Mesendoderm (in vitro differentiated cells): ENCODE data around the gene CPLX3.

Source experiments
- DNase-seq: peaks from one replicate; pipeline ENCODE4 v3.0.0; 2013
- H2AK5ac ChIP-seq: 2 replicates; pipeline ENCODE4 v1.6.1; 2013; ENCODE audit warnings: low read length, inconsistent platforms
- H2BK120ac ChIP-seq: 2 replicates; pipeline ENCODE4 v1.6.1; 2013; ENCODE audit warnings: low read depth, mild to moderate bottlenecking, low read length, moderate library complexity, mixed read lengths
- H2BK15ac ChIP-seq: replicated peaks from 2 replicates; pipeline ENCODE4 v1.6.1; 2013; ENCODE audit warnings: low read depth, mild to moderate bottlenecking, moderate library complexity
- H2BK5ac ChIP-seq: 2 replicates; pipeline ENCODE4 v1.6.1; 2013; ENCODE audit warnings: low read length, inconsistent platforms
- H3K18ac ChIP-seq: 2 replicates; pipeline ENCODE4 v1.6.1; 2013; ENCODE audit warnings: mild to moderate bottlenecking, low read length, mixed read lengths
- H3K23ac ChIP-seq: one replicate; pipeline ENCODE4 v1.6.1; 2013; ENCODE audit warnings: low read length
- H3K27ac ChIP-seq: 2 replicates; pipeline ENCODE4 v1.5.1; 2013; ENCODE audit warnings: low read depth, mild to moderate bottlenecking, inconsistent platforms, low read length, moderate library complexity
- H3K27me3 ChIP-seq: 2 replicates; pipeline ENCODE4 v1.6.1; 2013; ENCODE audit warnings: low read length, control low read depth, mild to moderate bottlenecking, inconsistent platforms; ENCODE audit not compliant: insufficient read depth, poor library complexity
- H3K36me3 ChIP-seq: 2 replicates; pipeline ENCODE4 v1.6.1; 2013; ENCODE audit warnings: low read length, inconsistent platforms; ENCODE audit not compliant: control insufficient read depth, insufficient read depth
- H3K4ac ChIP-seq: one replicate; pipeline ENCODE4 v1.6.1; 2013; ENCODE audit warnings: low read depth, mild to moderate bottlenecking, low read length, moderate library complexity
- H3K4me1 ChIP-seq: 2 replicates; pipeline ENCODE4 v1.6.1; 2013; ENCODE audit warnings: low read depth, low read length, inconsistent platforms; ENCODE audit not compliant: control insufficient read depth
- H3K4me2 ChIP-seq: 2 replicates; pipeline ENCODE4 v1.6.1; 2013; ENCODE audit warnings: low read length
- H3K4me3 ChIP-seq: 2 replicates; pipeline ENCODE4 v1.5.1; 2013; ENCODE audit warnings: mild to moderate bottlenecking, low read length
- H3K56ac ChIP-seq: one replicate; pipeline ENCODE4 v1.6.1; 2013; ENCODE audit warnings: low read length
- H3K79me1 ChIP-seq: 2 replicates; pipeline ENCODE4 v1.6.1; 2013; ENCODE audit warnings: low read length, inconsistent platforms
- H3K79me2 ChIP-seq: 2 replicates; pipeline ENCODE4 v1.6.1; 2013; ENCODE audit warnings: mild to moderate bottlenecking, low read length; ENCODE audit not compliant: control insufficient read depth, insufficient read depth
- H3K9ac ChIP-seq: 2 replicates; pipeline ENCODE4 v1.6.1; 2013; ENCODE audit warnings: low read length, inconsistent platforms
- H4K5ac ChIP-seq: one replicate; pipeline ENCODE4 v1.6.1; 2013; ENCODE audit warnings: low read length
- H4K8ac ChIP-seq: one replicate; pipeline ENCODE4 v1.6.1; 2013; ENCODE audit warnings: low read depth, mild to moderate bottlenecking, control low read depth, low read length, moderate library complexity
- WGBS: extraction: QIAGEN DNeasy Blood & Tissue Kit; methylation state at CpG from one replicate; pipeline ENCODE4 v1.1.7; 2013; ENCODE audit warnings: low lambda C conversion rate, missing lambda C conversion rate; ENCODE audit not compliant: insufficient coverage; ENCODE audit errors: extremely low coverage; 5-methylcytosine and 5-hydroxymethylcytosine counted together

CPLX3 gene

GRCh38 chr15:74807282-74807681, 19.1 kb upstream of the CPLX3 start:
- no peak overlapping the region for H2BK15ac ChIP-seq
- no peak overlapping the region for H3K4me2 ChIP-seq
- no peak overlapping the region for H4K5ac ChIP-seq
- DNase-seq: no peak
- H3K23ac ChIP-seq: no peak overlapping the region
- no peaks in the 10 kb centered on the region for H3K79me2 ChIP-seq
- H2AK5ac ChIP-seq: no peak overlapping the region
- no peak overlapping the region for H3K4me3 ChIP-seq
- no peaks in the 10 kb centered on the region for H3K27me3 ChIP-seq
- no peaks in the 10 kb centered on the region for H3K4me1 ChIP-seq
- no peak overlapping the region for H3K18ac ChIP-seq
- H3K36me3 ChIP-seq: peaks cover 6% of the 10 kb centered on the region
- no peak overlapping the region for H2BK5ac ChIP-seq
- H3K79me1 ChIP-seq: no peaks in the 10 kb centered on the region
- no peak overlapping the region for H3K27ac ChIP-seq
- H3K4ac ChIP-seq: no peak overlapping the region
- H3K56ac ChIP-seq: no peak overlapping the region
- no CpG with 5 or more reads among the region's 5 CpGs for WGBS
- no peak overlapping the region for H4K8ac ChIP-seq
- H2BK120ac ChIP-seq: no peak overlapping the region
- no peak overlapping the region for H3K9ac ChIP-seq

- H3K36me3 ChIP-seq: peaks cover 3% of the 10 kb centered on the region
- no peak overlapping the region for H3K18ac ChIP-seq
- no peak overlapping the region for H2AK5ac ChIP-seq
- WGBS: no CpG with 5 or more reads among the region's 18 CpGs
- no peak overlapping the region for H2BK15ac ChIP-seq
- no peak for DNase-seq
- H3K27ac ChIP-seq: no peak overlapping the region
- no peaks in the 10 kb centered on the region for H3K79me2 ChIP-seq
- no peak overlapping the region for H3K4me3 ChIP-seq
- H3K23ac ChIP-seq: no peak overlapping the region
- H2BK5ac ChIP-seq: no peak overlapping the region
- no peaks in the 10 kb centered on the region for H3K4me1 ChIP-seq
- no peak overlapping the region for H3K4me2 ChIP-seq
- H3K9ac ChIP-seq: no peak overlapping the region
- H3K79me1 ChIP-seq: no peaks in the 10 kb centered on the region
- H3K56ac ChIP-seq: no peak overlapping the region
- no peak overlapping the region for H4K8ac ChIP-seq
- no peak overlapping the region for H3K4ac ChIP-seq
- H3K27me3 ChIP-seq: no peaks in the 10 kb centered on the region
- no peak overlapping the region for H2BK120ac ChIP-seq
- H4K5ac ChIP-seq: no peak overlapping the region
Observed at GRCh38 chr15:74808078-74808839, 18.2 kb upstream of the CPLX3 start.

DNA sequence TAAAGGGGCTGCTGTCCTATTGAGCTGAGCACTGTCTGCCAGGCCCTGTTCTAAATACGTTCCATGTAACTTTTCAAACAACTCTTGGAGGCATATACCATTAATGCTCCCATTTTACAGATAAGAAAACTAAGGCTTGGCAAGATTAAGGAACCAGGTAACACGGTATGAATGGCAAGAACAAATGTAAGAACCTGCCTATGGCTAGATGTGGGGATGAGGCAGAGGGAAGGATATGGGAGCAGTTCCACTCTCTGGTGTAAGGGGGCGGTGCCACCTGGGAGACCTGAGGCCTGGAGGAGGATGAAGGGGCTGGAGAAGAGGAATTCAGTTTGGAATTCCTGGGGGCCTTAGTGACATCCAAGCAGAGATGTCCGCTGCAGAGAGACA, 17.6 kb upstream of the CPLX3 start:
- no peak overlapping the region for H3K4me3 ChIP-seq
- H3K4me1 ChIP-seq: no peaks in the 10 kb centered on the region
- no peaks in the 10 kb centered on the region for H3K79me1 ChIP-seq
- no peak overlapping the region for H4K5ac ChIP-seq
- no peak overlapping the region for H3K9ac ChIP-seq
- no peak overlapping the region for H3K18ac ChIP-seq
- H3K27ac ChIP-seq: no peak overlapping the region
- no peaks in the 10 kb centered on the region for H3K27me3 ChIP-seq
- no peak overlapping the region for H2BK15ac ChIP-seq
- H2BK120ac ChIP-seq: no peak overlapping the region
- no peak overlapping the region for H3K4me2 ChIP-seq
- H3K56ac ChIP-seq: no peak overlapping the region
- H3K79me2 ChIP-seq: no peaks in the 10 kb centered on the region
- no peak overlapping the region for H4K8ac ChIP-seq
- H2BK5ac ChIP-seq: no peak overlapping the region
- peaks cover 3% of the 10 kb centered on the region for H3K36me3 ChIP-seq
- DNase-seq: peak; percentile 67
- H3K23ac ChIP-seq: no peak overlapping the region
- H2AK5ac ChIP-seq: no peak overlapping the region
- no CpG with 5 or more reads among the region's 4 CpGs for WGBS
- H3K4ac ChIP-seq: no peak overlapping the region

DNA sequence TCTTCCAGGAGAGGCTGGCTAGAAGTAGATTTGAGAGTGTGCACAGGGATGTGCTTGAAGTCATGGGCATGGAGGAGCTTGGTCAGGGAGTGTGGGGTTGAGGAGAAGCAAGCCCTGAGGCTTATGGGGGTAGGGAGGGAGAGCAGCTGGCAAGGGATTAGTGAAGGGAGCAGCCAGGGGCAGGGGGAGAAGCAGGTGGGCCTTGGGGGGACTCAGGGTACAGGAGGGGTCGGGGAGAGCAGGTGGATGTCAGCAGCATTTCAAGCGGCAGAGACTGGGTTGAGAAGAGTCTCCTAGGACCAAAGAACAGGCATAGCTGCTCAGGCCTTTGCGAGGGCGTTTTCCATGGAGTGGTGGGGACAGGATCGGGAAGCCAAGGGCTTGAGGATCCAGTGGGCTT, 17.2 kb upstream of the CPLX3 start:
- Histone ChIP-seq H3K79me1 (no peaks in the 10 kb centered on the region), H2BK5ac (no peak overlapping the region), H3K23ac (no peak overlapping the region), H3K9ac (no peak overlapping the region), H2BK15ac (no peak overlapping the region), H3K18ac (no peak overlapping the region), H2AK5ac (no peak overlapping the region), H3K27ac (no peak overlapping the region), H3K4ac (no peak overlapping the region), H3K79me2 (no peaks in the 10 kb centered on the region), H3K27me3 (no peaks in the 10 kb centered on the region), H3K4me2 (no peak overlapping the region), H4K5ac (no peak overlapping the region), H4K8ac (no peak overlapping the region), H3K56ac (no peak overlapping the region), H3K36me3 (peaks cover under 1% of the 10 kb centered on the region), H2BK120ac (no peak overlapping the region), H3K4me1 (no peaks in the 10 kb centered on the region), H3K4me3 (no peak overlapping the region)
- no CpG with 5 or more reads among the region's 5 CpGs for WGBS
- no peak for DNase-seq

DNA sequence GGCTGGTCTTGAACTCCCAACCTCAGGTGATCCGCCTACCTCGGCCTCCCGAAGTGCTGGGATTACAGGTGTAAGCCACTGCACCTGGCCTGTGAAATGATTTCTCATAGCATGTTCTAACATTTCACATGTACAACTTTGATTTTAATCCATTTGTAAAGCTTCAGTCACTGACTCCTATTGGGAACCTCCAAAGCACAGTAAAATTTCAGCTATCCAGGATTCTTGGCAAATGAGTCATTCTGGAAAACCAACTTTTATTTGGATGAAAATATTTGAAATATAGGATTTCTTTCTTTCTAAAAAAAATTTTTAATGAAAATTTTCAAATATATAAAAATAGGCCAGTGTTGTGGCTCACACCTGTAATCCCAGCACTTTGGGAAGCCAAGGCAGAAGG, 16.5 kb upstream of the CPLX3 start:
- H3K27ac ChIP-seq: no peak overlapping the region
- H3K56ac ChIP-seq: no peak overlapping the region
- no peaks in the 10 kb centered on the region for H3K79me2 ChIP-seq
- H2AK5ac ChIP-seq: no peak overlapping the region
- no peaks in the 10 kb centered on the region for H3K79me1 ChIP-seq
- no peak overlapping the region for H3K9ac ChIP-seq
- H3K27me3 ChIP-seq: no peaks in the 10 kb centered on the region
- no peak overlapping the region for H3K18ac ChIP-seq
- H3K23ac ChIP-seq: no peak overlapping the region
- H3K4me1 ChIP-seq: no peaks in the 10 kb centered on the region
- no CpG with 5 or more reads among the region's 3 CpGs for WGBS
- H3K4me3 ChIP-seq: no peak overlapping the region
- no peak for DNase-seq
- no peak overlapping the region for H2BK5ac ChIP-seq
- H3K4ac ChIP-seq: no peak overlapping the region
- no peak overlapping the region for H4K5ac ChIP-seq
- H2BK15ac ChIP-seq: no peak overlapping the region
- no peaks in the 10 kb centered on the region for H3K36me3 ChIP-seq
- no peak overlapping the region for H2BK120ac ChIP-seq
- H4K8ac ChIP-seq: no peak overlapping the region
- H3K4me2 ChIP-seq: no peak overlapping the region

DNA sequence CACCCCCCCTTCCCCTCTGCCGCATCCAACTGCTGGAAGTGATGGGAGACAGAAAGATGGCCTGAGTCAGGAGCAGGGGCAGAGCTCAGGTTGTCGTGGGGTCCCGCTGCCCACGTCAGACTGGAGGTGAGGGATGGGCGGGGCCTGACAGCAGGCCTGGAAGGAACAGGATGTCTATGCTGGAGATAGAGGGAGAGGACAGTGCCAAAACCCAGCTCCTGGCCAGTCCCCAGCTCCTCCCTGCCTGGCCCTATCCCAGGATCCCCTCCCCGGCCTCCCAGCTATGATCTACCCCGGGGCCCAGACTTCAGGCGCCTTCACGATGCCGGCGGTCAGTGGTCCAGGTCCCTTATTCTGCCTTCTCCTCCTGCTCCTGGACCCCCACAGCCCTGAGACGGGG, 13.9 kb upstream of the CPLX3 start, which contains the start of gene LMAN1L:
LMAN1L (plus strand) TSS at position 303 of the 400 bp plus-strand sequence; CDS start at position 323, 20 bp downstream.
- Histone ChIP-seq H3K79me1 (no peaks in the 10 kb centered on the region), H2AK5ac (no peak within 1 kb of the TSS), H3K27me3 (no peaks in the 10 kb centered on the region), H3K4me2 (no peak within 1 kb of the TSS), H2BK120ac (no peak within 1 kb of the TSS), H3K9ac (no peak within 1 kb of the TSS), H3K4me1 (peaks cover 3% of the 10 kb centered on the region), H2BK5ac (no peak within 1 kb of the TSS), H3K27ac (no peak within 1 kb of the TSS), H3K36me3 (no peaks in the 10 kb centered on the region), H3K23ac (no peak within 1 kb of the TSS), H3K4ac (no peak within 1 kb of the TSS), H3K4me3 (no peak within 1 kb of the TSS), H4K5ac (no peak within 1 kb of the TSS), H3K79me2 (no peaks in the 10 kb centered on the region), H4K8ac (no peak within 1 kb of the TSS), H3K56ac (no peak within 1 kb of the TSS), H2BK15ac (no peak within 1 kb of the TSS), H3K18ac (no peak within 1 kb of the TSS)
- DNase-seq: no peak
- no CpG with 5 or more reads among the region's 12 CpGs for WGBS
